ENCODE measurements around the gene CDYL.

The CDYL gene

DNA sequence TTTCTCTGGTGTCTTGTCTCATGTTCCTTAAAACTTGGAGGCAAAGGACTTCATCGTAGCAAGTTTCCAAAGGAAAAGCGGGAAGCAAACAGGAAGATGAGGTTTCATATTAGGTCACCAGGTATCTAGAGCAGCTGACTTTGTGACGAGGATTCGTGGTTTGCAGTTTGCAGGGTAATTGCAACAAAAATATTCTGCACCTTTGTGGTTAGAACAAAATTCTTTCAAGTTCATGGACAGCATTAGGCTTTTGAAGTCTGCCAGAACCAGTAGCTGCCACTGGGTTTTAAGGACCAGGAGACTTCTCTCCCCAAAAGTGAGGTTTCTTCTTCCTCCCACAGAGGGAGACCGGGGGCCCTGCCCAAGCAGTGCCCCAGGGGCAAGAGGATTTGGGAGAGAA is 164.2 kb downstream of the CDYL start:
- no peak for DNase-seq

DNA sequence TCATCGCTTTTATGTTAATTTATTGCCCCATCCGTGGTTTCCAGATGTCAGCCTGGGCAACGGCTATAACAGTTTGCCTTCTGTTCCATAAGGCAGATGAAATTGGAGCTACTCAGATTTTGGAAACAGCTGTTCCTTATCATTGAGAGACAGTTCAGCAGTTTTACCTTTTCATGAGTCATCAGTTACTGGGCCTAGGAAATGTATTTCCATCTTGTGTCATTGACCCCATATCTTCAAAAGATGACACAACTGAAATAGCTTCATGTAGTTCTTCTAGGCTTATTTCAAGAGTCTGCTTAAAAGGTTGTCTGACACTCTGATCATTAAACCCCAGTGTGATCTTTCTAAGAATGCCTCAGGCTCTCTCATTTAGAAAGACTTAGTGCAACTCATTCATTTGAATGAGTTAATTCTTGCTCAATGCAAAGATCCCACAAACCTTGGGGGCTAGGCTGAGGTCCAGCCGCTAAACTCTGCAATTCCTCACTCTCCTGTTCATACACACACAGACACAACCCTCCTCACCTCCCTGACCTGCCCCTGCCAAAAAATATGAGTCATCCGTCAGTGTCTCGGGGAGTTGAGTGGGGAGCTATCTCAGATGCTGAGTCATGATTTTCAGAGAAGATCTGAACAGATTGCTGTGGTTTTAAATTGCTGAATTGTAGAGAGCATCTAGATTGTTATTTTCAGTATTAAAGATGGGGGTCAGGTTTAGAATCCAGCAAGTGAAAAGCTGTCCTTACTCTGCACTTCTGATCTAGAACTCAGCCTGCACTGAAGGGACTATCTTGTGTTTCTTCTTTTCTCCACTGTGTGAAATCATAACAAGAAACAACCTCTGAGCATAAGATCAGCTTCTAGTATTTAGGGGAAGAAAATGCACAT is 165.8 kb downstream of the CDYL start:
- DNase-seq: peak in 1 of 5 donors; percentile 79

DNA sequence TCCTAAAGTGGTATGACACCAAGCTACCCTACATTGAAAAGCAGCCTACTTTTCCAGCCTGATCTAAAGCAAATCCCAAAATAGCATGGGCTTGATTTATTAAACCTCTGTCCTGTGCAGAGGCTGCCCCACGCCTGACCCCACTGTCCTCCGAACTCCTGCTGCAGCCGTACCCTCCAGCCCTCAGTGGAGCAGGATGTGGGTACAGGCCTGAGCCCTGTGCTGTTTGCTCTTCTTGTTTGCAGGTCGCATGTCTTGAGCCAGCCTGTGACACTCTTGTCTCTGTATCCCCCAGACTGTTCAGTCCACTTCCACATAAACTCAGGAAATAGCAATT is 166.4 kb downstream of the CDYL start:
- peak in 1 of 5 donors; percentile 13 for DNase-seq

DNA sequence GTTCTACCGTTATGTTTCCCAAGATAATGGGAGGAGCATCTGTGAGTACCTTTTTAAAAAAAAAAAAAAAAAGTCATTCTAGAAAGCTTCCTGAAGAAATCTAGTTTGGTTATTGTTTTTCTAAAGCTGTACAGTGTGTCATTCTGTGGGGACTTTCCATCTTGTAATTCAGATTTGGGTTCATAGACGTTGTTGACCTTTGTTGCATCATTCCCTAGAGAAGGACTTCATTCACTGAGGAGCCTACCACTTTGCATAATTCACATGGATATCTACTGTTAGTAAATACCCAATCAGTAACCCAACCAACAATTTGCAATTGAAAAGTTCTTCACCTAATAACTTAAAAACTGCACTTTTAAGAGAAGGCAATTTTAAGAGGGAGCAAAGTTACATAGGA is 167.5 kb downstream of the CDYL start:
- DNase-seq: peak in 1 of 5 donors; percentile 20

DNA sequence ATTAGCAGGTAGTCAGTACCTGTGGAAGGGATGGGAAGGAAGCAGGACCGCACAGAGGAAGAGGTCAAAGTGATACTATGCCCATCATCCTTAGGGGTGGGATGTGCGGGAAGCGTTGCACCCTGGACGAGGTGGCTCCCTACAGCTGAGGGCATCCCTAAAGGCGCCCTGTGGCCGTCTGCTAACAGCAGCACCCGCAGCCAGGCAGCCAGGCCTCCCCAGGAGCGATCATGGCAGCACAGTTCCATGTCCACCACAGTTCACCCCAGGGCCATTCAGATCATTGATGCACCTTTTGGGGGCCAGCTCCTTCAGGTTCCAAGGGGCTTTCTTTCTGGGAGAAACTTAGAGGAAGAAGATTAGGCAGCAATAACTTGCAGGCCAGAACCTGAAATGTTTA is 168.1 kb downstream of the CDYL start:
- DNase-seq: no peak

DNA sequence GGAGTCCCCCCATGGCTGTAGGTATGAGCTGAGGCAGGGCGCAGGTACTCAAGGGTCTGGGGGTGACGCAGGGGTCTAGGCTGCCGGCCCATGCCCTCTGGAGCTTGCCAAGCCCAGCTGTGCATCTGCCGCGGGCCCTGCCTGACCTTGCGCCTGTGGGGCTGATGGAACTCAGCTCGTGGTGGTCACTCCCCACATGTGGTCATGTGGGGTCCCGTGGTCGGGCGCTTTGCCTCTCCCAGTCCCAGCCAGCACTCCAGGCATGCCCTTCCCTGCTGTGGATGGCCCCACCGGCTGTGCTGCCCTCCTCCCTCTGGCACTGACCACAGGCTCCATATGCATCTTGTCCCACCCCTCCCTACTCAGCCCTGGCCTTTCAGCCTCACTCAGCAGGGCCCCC is 170.3 kb downstream of the CDYL start:
- no peak for DNase-seq

DNA sequence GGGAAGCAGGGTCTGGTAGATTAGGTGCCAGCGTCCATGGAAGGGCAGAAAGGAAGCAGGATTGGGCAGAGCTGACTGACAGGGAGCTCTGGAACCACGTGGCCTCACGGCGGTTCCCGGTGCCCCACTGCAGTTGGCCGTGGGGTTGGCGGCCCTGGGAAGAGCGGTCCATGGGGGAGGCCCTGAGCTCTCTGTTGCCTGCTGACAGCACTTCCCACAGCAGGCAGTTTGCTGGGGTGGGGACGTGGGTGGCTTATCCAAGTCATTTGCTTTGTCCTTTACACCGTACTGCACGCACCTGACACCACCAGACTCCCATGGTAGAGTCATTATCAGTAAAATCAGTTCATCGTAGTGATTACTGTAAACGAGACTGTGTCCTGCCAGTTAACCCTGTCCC is 171.5 kb downstream of the CDYL start:
- DNase-seq: no peak

DNA sequence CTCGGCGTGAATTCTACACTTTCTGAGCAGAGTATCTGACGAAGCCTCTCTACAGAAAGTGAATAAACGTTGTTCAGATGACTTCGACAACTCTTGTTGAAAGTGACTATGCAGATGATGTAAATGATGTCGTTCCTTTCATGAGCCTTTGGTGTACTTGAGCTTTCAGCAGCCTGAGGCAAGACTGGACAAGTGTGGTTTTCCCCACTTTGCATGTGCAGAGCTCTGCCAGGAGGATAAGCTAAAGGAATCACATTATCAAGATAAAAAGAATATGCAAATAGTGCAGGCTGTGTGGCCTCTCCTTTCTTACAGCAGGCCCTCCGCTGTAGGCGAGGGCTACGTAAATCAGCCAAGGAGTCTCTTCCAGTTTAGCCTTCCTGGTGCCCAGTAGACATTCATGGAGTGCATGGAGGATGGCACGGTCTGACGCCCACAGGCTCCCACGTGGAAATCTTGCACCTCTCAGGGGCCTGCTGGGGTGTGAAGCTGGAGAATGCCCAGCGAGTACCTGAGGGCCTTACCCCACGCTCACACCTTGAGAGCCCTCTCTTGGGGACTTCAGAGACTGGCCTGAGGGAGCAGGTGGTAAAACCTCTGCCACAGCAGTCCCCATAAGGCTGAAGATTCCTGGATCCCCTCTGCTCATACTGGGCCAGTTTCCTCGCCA is 172.7 kb downstream of the CDYL start:
- DNase-seq: no peak

DNA sequence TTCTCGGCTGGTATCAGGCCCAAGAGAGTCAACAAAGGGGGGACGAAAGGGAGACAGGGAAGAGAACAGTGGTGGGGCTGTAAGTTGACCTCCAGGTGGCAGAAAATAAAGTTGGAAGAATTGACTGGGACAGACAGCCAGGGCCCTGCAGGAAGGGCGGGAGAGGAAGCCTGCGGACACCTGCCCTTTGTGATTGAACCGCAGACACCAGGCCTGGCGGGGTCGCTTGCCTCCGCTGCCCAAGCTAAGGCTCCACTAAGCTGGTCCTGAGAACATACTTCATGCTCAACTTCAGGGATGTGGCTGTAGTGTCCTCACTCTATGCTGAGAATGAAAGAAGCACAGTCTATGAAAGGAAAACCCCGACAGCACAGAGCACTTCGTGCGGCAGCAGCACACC is 173.9 kb downstream of the CDYL start:
- DNase-seq: no peak

DNA sequence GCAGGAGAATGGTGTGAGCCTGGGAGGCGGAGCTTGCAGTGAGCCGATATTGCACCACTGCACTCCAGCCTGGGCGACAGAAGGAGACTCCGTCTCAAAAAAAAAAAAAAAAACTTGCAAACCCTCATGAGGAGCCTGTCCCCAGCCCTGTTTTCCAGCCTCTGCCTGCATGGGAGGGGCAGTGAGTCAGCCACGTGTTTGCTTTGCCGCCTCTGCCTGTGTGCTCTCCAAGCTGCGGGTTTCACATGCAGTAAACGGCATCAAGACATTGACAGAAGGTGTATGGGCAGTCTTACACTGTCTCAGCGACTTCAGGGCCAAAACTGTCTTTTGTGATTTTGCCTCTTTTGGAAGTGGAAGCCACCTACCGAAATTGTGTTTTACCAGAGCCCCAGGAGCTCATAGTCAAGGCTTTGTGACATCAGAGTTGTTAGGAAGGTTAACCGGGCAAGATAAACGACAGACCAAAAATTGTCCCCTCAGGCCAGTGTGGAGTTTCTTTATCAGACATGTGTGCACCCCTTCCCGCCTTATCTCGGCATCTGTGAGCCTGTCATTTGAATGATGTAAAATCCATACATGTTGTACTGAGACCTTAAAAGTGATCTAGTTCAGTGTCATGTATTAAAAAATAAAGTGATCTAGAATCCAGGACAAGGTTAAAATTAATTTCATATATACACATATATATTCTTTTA is 174.8 kb downstream of the CDYL start:
- DNase-seq: no peak

DNA sequence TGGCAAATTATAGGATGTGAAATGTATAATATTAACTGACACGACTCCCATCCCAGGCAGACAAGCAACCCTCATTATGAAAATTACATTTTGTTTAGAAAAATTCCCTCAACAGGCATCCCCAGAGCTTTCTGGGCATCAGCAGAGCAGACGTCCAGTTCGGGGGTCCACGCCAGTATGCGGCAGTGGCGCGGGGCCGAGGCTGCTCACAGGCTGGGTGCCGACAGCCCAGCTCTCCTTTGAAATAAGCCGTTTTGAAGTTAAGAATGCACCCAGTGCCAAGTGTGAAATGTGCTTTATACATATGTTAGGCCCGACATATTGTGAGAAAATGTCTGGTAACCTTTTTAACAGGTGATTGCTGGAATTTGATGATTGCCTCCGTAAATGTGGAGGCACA is 177.2 kb downstream of the CDYL start:
- DNase-seq: no peak

DNA sequence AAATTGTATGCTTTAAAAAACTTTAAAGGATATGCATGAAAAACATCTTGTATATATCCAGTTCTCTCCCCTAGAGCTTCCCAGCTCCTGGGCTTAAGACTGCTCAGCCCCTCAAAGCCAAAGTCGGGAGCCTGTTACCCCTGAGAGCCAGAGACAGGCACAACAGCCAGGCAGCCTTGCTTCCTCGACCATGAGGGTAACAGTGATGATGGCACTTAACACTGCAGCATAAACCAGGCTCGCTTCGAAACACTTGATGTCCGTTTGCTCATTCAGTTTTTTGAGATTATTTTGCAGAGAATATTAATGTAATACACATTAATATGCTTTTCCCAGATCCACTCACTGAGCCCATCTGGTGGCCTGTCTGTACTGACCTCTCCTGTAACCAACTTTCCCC is 180.4 kb downstream of the CDYL start:
- DNase-seq: no peak

DNA sequence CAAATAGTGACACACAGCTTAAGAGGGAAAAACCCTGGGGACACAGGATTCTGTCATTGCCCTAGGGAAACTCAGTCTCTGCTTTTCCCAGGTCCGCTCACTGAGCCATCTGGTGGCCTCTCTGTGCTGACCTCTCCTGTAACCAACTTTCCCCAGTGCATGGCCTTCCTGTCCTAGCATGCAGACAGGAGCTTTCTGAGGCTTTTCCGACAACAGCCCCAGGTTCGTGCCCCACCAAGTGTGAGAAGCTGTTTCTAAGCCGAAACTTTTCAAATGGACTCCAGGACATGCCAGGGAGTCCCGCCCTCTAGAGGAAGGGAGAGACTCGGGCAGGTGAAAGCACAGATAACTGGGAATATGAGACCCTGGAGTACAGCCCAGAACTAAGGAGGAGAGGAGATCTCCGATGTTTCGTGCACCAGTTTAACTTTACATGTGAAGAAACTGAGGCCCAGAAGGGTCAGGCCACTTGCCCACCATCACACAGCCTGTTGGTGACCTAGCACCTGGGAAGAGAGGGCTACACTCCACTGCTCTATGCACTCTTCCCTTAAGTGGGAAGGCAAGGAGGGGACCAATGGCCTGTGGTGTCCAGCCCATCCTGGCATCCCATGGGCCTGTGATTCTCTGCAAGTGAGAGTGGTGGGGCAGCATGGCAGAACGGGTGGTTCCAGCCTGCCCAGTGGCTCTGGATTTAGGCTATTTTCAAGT is 181.5 kb downstream of the CDYL start:
- DNase-seq: no peak

DNA sequence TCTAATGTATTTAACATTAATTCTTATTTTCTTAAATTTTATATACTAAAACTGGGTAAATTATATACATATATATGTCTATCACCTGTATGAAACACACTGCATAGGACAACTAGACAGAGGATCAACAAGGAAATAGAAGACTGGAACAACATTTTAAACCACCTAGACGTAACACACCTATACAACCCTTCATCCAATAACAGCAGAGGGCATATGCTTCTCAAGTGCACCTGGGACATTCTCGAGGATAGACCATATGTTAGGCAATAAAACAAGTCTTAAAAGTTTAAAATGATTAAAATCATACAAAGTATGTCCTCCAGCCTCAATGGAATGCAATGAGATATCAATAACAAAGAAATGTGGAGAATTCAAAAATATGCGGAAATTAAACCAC is 182.4 kb downstream of the CDYL start:
- no peak for DNase-seq

DNA sequence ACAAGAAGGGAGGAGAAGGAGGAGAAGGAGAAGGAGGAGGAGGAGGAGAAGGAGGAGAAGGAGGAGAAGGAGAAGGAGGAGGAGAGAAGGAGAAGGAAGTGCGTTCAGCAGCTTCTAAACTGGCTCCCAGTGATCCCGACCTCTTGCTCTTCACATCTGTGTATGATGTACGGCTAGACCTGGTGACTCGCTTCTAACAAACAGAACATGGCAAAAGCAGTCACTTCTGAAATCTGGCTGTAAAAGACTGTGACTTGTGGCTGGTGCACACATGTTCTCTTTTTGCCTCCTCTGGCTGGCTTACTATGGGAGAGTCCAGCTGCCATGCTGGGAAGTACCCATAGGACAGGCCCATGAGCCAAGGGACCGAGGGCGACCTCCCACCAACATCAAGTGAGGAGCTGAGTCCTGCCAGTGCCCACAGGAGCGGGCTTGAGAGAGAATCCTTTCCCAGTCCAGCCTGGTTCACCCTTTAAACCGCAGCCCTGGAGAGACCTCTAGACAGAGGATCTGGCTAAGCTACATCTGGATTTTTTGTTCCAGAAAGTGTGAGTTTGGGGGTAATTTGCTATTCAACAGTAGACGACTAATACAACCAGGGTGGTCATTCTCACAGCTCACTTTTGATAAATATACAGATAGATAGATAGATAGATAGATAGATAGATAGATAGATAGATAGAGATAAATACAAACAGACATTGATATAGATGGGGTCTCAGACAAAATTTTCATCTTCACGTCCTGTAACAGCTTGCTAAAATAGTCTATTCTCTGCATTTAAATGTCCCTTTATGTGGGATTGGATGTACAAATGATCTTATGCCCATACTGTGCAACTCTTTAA is 185.3 kb downstream of the CDYL start:
- no peak for DNase-seq

DNA sequence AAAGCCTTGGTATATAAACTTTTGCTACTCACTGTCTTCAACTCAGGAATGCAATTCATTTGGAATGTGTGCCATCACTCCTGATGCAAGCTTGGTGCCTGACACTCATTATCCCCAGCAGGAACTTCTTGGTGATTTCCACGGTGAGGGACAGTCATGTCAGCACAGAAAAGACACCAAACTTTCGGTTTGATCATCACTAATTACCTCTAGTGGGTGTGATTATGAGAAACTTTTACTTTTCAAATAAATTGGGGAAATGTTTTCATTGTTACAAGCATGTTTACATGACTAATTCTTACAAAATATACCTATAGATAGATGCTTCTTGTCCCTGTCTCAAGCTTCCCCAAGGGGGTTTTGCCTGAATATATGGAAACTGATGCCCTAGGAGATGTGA is 186.7 kb downstream of the CDYL start:
- DNase-seq: no peak

DNA sequence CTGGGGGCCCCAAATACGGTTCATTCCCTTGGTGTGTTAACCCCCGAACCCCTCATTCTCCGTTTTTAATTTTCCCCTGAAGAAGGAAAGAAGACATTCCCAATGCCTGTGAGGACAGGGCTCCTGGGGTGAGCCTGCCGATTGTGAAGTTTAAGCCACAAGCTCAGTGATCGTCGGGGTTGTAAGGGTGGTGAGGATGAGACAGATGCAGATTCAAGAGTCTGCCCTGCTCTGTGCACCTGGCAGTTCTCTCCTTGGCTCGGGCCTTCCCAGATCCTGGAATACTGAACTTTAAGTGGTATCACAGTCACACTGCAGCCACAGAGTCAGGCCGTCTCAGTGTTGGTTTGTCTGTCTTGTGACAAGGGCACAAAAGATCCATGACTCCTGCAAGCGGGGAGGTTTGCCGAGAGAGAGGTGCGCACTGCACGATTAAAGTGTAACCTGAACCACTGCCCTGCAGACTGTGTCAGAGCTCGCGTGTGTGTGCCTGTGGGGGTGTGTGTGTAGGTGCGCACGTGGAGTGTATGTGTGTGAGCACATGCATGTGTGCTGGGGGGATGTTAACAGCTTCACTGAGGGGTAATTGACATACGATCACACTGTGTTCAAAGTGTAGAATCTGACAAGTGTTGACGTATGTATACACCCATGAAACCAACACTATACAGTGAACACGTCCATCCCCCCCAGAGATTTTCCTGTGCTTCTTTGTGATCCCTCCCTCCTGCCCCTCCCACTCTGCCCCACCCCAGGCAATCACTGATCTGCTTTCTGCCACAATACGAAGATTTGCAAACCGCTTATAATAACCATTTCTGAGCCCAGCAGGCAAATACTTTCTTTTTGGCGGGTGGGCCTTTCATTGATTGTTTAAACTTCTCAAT is 188.7 kb downstream of the CDYL start:
- no peak for DNase-seq

DNA sequence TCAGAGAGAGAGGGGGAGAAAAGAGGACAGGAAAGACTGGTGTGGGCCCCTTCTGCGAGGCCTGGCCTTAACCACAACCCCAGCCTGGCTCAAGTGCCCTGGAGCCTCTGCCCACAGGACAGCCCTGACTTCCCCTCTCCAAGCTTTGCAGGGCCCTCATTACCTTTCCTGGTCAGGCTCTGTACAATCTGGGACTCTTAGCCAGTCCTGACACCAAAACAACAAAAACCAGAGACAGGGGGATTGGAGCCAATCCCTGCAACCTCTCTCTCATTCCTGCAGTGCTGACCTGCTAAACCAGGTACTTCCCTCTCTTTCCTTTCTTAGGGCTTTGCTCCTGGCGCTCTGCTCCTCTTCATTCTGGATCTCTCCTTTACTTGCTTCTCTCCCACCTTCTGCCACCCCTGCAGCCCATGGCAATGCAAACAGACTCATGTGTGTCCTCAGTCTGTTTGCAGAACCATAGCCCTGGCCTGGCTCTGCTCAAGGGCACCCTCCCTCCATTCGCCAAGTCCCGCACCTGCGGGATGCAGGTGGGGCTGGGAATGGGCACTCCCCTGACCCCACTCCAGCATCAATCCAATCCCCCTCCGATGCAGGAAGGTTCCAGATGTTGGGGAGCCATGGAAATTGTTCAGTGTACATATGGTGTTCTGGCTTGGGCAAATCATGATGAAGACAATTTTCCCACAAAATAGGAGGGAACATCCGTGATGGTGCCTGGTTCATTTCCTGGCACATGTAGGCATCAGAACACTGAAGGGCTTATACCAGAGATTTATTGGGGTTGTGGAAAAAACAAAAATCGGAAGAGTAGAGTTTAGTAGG is 189.6 kb downstream of the CDYL start:
- DNase-seq: no peak

DNA sequence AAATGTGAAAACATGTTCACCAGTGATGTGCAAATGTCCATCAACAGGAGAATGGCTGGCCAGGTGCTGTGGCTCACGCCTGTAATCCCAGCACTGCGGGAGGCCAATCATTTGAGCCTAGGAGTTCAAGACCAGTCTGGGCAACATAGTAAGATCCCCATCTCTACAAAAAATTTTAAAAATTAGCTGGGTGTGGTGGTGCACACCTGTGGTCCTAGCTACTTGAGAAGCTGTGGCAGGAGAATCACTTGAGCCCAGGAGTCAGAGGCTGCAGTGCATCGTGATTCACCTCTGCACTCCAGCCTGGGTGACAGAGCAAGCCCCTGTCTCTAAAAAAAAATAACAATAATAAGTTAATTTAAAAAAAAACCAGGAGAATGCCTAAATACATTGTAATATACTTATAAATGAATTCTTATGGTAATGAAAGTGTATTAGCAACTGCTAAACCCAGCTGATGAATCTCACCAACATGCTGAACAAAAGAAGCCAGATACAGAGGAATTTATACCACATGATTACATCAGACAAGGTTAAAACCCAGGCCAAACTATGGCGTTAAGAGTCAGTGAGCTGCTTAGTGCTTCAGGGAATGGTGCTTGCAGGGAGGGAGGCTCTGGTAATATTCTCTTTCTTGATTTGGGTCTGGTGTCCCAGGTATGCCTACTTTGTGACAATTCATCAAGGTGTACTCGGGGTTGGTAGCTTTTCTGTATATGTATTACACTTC is 191.3 kb downstream of the CDYL start:
- no peak for DNase-seq
